ENCODE measurements around the gene DOK6.

DNA sequence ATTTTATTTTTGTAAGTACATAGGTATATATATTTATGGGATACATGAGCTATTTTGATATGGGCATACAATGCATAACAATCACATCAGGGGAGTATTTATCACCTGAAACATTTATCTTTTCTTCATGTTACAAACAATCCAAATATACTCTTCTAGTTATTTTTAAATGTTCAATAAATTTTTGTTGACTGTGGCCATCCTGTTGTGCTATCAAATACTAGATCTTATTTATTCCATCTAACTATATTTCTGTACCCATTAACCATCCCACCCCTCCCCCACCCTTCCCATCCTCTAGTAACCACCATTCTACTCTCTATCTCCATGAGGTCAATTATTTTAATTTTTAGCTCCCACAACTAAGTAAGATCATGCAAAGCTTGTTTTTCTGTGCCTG, 390.0 kb downstream of the DOK6 start:
- TF ChIP-seq, protein P1, sequence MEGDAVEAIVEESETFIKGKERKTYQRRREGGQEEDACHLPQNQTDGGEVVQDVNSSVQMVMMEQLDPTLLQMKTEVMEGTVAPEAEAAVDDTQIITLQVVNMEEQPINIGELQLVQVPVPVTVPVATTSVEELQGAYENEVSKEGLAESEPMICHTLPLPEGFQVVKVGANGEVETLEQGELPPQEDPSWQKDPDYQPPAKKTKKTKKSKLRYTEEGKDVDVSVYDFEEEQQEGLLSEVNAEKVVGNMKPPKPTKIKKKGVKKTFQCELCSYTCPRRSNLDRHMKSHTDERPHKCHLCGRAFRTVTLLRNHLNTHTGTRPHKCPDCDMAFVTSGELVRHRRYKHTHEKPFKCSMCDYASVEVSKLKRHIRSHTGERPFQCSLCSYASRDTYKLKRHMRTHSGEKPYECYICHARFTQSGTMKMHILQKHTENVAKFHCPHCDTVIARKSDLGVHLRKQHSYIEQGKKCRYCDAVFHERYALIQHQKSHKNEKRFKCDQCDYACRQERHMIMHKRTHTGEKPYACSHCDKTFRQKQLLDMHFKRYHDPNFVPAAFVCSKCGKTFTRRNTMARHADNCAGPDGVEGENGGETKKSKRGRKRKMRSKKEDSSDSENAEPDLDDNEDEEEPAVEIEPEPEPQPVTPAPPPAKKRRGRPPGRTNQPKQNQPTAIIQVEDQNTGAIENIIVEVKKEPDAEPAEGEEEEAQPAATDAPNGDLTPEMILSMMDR (conservative IDR thresholded peaks at IDR 0.05): no peak
- TF ChIP-seq EZH2 (IDR thresholded peaks at IDR 0.05; ENCODE audit: low read depth): no peak

Data from PC-9 (cell line).